ENCODE data around the gene PIPOX.

Gene PIPOX

DNA sequence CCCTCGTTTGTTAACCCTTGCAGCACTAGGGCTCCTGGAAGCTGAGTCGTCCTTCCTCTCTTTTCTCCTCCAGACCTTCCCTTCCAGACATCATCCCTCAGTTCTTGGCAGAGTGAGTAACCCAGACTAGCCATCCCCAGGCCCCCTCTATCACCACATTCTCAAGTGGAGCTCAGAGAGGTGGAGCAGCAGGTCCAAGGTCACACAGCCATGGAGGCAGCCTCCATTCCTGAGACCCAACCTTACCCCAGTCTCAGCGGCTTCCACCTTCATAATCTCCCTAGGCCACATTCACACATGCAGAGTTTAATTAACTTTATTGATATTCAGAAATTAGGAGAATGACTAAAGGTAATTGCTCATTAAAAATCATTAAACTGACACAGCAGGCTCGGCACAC, 40.1 kb upstream of the PIPOX start:
- CTCF ChIA-PET = interaction anchor here (0.8 to 2.3 kb wide), 2 partner anchors 37 kb away, joined by 3 to 5 read pairs; no protein-coding TSS in a partner anchor
- no peak overlapping the region for H3K4me3 ChIP-seq (ENCODE audit: control insufficient read depth in 1 of 7, extremely low read depth in 1 of 7, insufficient read depth in 4 of 7, low read depth in 2 of 7, low read length in 6 of 7)
- POLR2A ChIA-PET = interaction anchor here (0.8 kb wide), 1 partner anchor 41 kb away, joined by 3 read pairs; no protein-coding TSS in a partner anchor
- WGBS (ENCODE audit: insufficient coverage) = 46% methylated on average over 3 of the region's 4 CpGs
- no peak for DNase-seq
- H3K4me1 ChIP-seq (ENCODE audit: control extremely low read depth in 1 of 4, control insufficient read depth in 4 of 4, insufficient read depth in 4 of 4, low read length in 3 of 4) = peaks cover 0 to 2% (median 1%) of the 10 kb centered on the region in 4 experiments
- peaks cover 2 to 82% (median 27%) of the 10 kb centered on the region in 5 experiments for H3K27me3 ChIP-seq (replicated peaks in 2 of 5; ENCODE audit: control insufficient read depth in 4 of 5, insufficient read depth in 5 of 5, low read length in 4 of 5)
- no peaks in the 10 kb centered on the region for H3K36me3 ChIP-seq (ENCODE audit: control insufficient read depth in 4 of 4, insufficient read depth in 4 of 4, low read length in 3 of 4)
- peaks cover 0 to 2% (median 0%) of the 10 kb centered on the region in 5 experiments for H3K9me3 ChIP-seq (ENCODE audit: control extremely low read depth in 1 of 5, control insufficient read depth in 4 of 5, insufficient read depth in 2 of 5, low read depth in 1 of 5, low read length in 4 of 5)
- H3K27ac ChIP-seq (ENCODE audit: insufficient read depth in 1 of 2, low read depth in 1 of 2, low read length in 2 of 2, poor library complexity in 1 of 2, severe bottlenecking in 2 of 2) = no peak overlapping the region

DNA sequence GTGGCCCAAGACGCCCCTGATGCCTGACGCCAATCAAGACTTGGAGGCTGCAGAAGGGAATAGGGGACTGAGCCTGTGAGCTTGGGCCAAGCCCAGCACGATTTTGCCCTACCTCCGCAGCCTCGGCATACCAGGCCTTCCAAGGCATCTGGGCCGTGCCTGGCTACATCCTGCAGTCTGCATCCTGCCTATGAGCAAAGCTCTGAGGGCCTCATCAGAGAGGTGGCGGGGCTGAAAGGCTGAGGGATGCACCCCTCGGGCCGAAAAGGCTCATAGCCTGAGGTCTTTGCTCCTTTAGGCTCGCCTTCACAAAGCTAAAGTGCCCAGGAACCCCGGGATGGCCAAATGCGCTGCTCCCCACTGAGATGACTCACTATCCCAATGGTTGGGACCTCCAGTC, 39.7 kb upstream of the PIPOX start:
- POLR2A ChIA-PET = no interaction called here

DNA sequence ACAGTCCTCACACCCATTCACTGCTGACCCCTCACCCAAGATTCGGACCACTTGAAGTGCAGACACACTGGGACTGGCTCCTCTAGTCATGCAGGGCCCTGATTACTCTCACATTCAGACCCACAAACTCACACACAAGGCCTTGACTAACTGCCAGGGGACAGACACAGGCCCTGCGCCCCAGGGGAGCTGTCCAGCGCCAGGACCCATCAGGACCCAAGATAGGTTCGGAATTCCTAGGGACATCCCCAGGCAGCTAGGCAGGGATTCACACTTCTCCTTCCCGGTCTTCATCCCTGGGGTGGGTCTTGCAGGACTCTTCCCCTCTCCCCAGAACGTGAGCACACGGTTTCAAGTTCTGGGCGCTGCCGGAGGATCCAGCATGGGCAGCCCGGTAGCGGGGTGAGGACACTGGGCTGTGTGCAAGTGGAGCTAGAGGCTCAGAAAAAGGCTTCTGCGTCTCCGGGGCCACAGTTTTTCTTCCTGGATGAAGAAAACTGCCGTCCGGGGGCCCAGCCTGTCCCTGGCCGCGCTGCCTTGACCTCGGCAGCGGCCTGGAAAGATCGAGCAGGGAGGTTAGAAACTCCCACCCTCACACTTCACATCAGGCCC, 38.8 kb upstream of the PIPOX start:
- POLR2A ChIA-PET = no interaction called here
- Histone ChIP-seq H3K36me3 (ENCODE audit: control insufficient read depth in 4 of 4, insufficient read depth in 4 of 4, low read length in 3 of 4) (no peaks in the 10 kb centered on the region), H3K4me3 (ENCODE audit: control insufficient read depth in 1 of 7, extremely low read depth in 1 of 7, insufficient read depth in 4 of 7, low read depth in 2 of 7, low read length in 6 of 7) (no peak overlapping the region), H3K4me1 (ENCODE audit: control extremely low read depth in 1 of 4, control insufficient read depth in 4 of 4, insufficient read depth in 4 of 4, low read length in 3 of 4) (peaks cover 0 to 2% (median 1%) of the 10 kb centered on the region in 4 experiments), H3K27ac (ENCODE audit: insufficient read depth in 1 of 2, low read depth in 1 of 2, low read length in 2 of 2, poor library complexity in 1 of 2, severe bottlenecking in 2 of 2) (no peak overlapping the region), H3K27me3 (replicated peaks in 2 of 5; ENCODE audit: control insufficient read depth in 4 of 5, insufficient read depth in 5 of 5, low read length in 4 of 5) (peaks cover 4 to 80% (median 27%) of the 10 kb centered on the region in 5 experiments), H3K9me3 (ENCODE audit: control extremely low read depth in 1 of 5, control insufficient read depth in 4 of 5, insufficient read depth in 2 of 5, low read depth in 1 of 5, low read length in 4 of 5) (peaks cover 0 to 2% (median 0%) of the 10 kb centered on the region in 5 experiments)
- 53% methylated on average over 18 of the region's 20 CpGs for WGBS (ENCODE audit: insufficient coverage)
- CTCF ChIA-PET = interaction anchor here (1.5 kb wide), 1 partner anchor 107 kb away, joined by 4 read pairs; no protein-coding TSS in a partner anchor
- DNase-seq = peak in 1 of 3 donors; percentile 19

More for the DNA sequence above, 39.7 kb upstream of the PIPOX start:
- no peak overlapping the region for H3K4me3 ChIP-seq (ENCODE audit: control insufficient read depth in 1 of 7, extremely low read depth in 1 of 7, insufficient read depth in 4 of 7, low read depth in 2 of 7, low read length in 6 of 7)
- peaks cover 2 to 82% (median 27%) of the 10 kb centered on the region in 5 experiments for H3K27me3 ChIP-seq (replicated peaks in 2 of 5; ENCODE audit: control insufficient read depth in 4 of 5, insufficient read depth in 5 of 5, low read length in 4 of 5)
- WGBS (ENCODE audit: insufficient coverage) = 70% methylated on average over 12 of the region's 12 CpGs
- no peak for DNase-seq
- peaks cover 0 to 2% (median 1%) of the 10 kb centered on the region in 4 experiments for H3K4me1 ChIP-seq (ENCODE audit: control extremely low read depth in 1 of 4, control insufficient read depth in 4 of 4, insufficient read depth in 4 of 4, low read length in 3 of 4)
- H3K9me3 ChIP-seq (ENCODE audit: control extremely low read depth in 1 of 5, control insufficient read depth in 4 of 5, insufficient read depth in 2 of 5, low read depth in 1 of 5, low read length in 4 of 5) = peaks cover 0 to 2% (median 0%) of the 10 kb centered on the region in 5 experiments
- H3K27ac ChIP-seq (ENCODE audit: insufficient read depth in 1 of 2, low read depth in 1 of 2, low read length in 2 of 2, poor library complexity in 1 of 2, severe bottlenecking in 2 of 2) = no peak overlapping the region
- no peaks in the 10 kb centered on the region for H3K36me3 ChIP-seq (ENCODE audit: control insufficient read depth in 4 of 4, insufficient read depth in 4 of 4, low read length in 3 of 4)
- CTCF ChIA-PET = interaction anchor here (0.8 kb wide), 1 partner anchor 37 kb away, joined by 3 read pairs; no protein-coding TSS in a partner anchor

- WGBS (ENCODE audit: insufficient coverage) = 5% methylated on average over 39 of the region's 43 CpGs
- peak within 1 kb of the TSS in 1 of 7 experiments; percentile 11 for H3K4me3 ChIP-seq (ENCODE audit: control insufficient read depth in 1 of 7, extremely low read depth in 1 of 7, insufficient read depth in 4 of 7, low read depth in 2 of 7, low read length in 6 of 7)
- no peaks in the 10 kb centered on the region for H3K36me3 ChIP-seq (ENCODE audit: control insufficient read depth in 4 of 4, insufficient read depth in 4 of 4, low read length in 3 of 4)
- CTCF ChIA-PET = interaction anchor here (1.0 to 2.9 kb wide), 4 partner anchors 13 to 118 kb away, joined by 3 to 17 read pairs (median 5); no protein-coding TSS in a partner anchor
- H3K27me3 ChIP-seq (replicated peaks in 2 of 5; ENCODE audit: control insufficient read depth in 4 of 5, insufficient read depth in 5 of 5, low read length in 4 of 5) = peaks cover 9 to 74% (median 30%) of the 10 kb centered on the region in 5 experiments
- POLR2A ChIA-PET = interaction anchor here (0.6 kb wide), 1 partner anchor 138 kb away, joined by 3 read pairs; no protein-coding TSS in a partner anchor
- peaks cover 0 to 2% (median 1%) of the 10 kb centered on the region in 4 experiments for H3K4me1 ChIP-seq (ENCODE audit: control extremely low read depth in 1 of 4, control insufficient read depth in 4 of 4, insufficient read depth in 4 of 4, low read length in 3 of 4)
- no peak within 1 kb of the TSS for H3K27ac ChIP-seq (ENCODE audit: insufficient read depth in 1 of 2, low read depth in 1 of 2, low read length in 2 of 2, poor library complexity in 1 of 2, severe bottlenecking in 2 of 2)
- DNase-seq = peak; percentile 49 to 82 (median 80)
- peaks cover 0 to 2% (median 0%) of the 10 kb centered on the region in 5 experiments for H3K9me3 ChIP-seq (ENCODE audit: control extremely low read depth in 1 of 5, control insufficient read depth in 4 of 5, insufficient read depth in 2 of 5, low read depth in 1 of 5, low read length in 4 of 5)
Measured at GRCh38 chr17:29005936-29006511, 36.9 kb upstream of the PIPOX start, which contains the start of gene SEZ6. Gene SEZ6 (minus strand): TSS chr17:29006033. CDS start chr17:29005869, 164 bp downstream.

DNA sequence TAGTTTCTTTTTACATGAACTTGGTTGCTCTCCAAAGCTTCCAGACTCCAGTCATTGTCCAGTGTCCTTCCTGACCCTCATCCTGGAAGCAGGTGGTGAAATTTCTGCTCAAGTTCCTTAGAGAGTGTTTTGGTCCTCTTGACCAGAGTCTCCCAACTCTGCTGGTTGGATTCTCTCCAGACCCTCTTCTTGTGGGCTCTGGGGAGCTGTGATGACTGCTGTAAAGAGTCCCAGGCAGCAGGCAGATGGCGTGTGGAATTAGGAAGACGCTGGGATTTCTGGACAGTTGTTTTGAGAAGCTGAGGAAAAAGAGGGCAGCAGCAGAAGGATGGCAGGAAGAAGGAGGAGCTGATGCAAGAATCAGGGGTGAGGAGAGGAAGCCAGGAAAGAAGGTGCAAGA, 35.5 kb upstream of the PIPOX start:
- H3K36me3 ChIP-seq (ENCODE audit: control insufficient read depth in 4 of 4, insufficient read depth in 4 of 4, low read length in 3 of 4) = no peaks in the 10 kb centered on the region
- no peak overlapping the region for H3K27ac ChIP-seq (ENCODE audit: insufficient read depth in 1 of 2, low read depth in 1 of 2, low read length in 2 of 2, poor library complexity in 1 of 2, severe bottlenecking in 2 of 2)
- H3K4me1 ChIP-seq (ENCODE audit: control extremely low read depth in 1 of 4, control insufficient read depth in 4 of 4, insufficient read depth in 4 of 4, low read length in 3 of 4) = peaks cover 0 to 2% (median 1%) of the 10 kb centered on the region in 4 experiments
- 43% methylated on average over 2 of the region's 2 CpGs for whole genome bisulfite sequencing (ENCODE audit: insufficient coverage)
- H3K27me3 ChIP-seq (replicated peaks in 2 of 5; ENCODE audit: control insufficient read depth in 4 of 5, insufficient read depth in 5 of 5, low read length in 4 of 5) = peaks cover 14 to 68% (median 23%) of the 10 kb centered on the region in 5 experiments
- DNase-seq = no peak
- peaks cover 0 to 2% (median 0%) of the 10 kb centered on the region in 5 experiments for H3K9me3 ChIP-seq (ENCODE audit: control extremely low read depth in 1 of 5, control insufficient read depth in 4 of 5, insufficient read depth in 2 of 5, low read depth in 1 of 5, low read length in 4 of 5)
- no peak overlapping the region for H3K4me3 ChIP-seq (ENCODE audit: control insufficient read depth in 1 of 7, extremely low read depth in 1 of 7, insufficient read depth in 4 of 7, low read depth in 2 of 7, low read length in 6 of 7)
- CTCF ChIA-PET = interaction anchor here (0.9 to 2.9 kb wide), 3 partner anchors 12 to 117 kb away, joined by 3 to 17 read pairs (median 3); no protein-coding TSS in a partner anchor
- POLR2A ChIA-PET = no interaction called here

DNA sequence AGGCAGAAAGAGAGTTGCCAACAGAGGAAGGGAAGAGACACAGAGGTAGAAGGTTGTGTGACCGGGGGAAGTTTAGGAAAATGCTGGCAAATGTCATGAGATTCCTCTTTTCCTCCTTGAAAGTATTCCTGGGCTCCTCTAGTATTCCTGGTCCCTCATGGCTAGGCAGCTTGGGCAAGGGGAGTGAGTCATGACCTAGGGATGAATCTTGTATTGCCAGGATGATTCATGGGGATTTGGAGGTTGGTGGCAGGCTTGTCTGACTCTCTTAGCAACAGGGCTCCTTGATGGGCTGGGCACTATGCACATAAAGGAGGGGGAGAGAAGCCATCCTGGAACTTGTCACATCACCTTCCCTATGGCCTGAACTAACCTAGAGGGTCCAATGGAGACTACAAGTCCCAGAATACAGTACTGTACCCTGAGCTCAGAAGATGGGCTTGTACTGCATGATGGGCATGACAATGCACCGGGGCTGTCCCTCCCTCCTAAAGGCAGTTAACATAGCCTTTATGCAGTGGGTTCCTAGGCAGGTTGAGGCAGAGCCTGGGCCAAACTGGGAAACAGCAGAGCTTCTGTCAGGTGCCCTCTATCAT, 35.0 kb upstream of the PIPOX start:
- ChIA-PET CTCF (interaction anchor here (0.9 to 2.9 kb wide), 3 partner anchors 11 to 116 kb away, joined by 3 to 17 read pairs (median 5); no protein-coding TSS in a partner anchor), POLR2A (no interaction called here)
- Histone ChIP-seq H3K27ac (ENCODE audit: insufficient read depth in 1 of 2, low read depth in 1 of 2, low read length in 2 of 2, poor library complexity in 1 of 2, severe bottlenecking in 2 of 2) (no peak overlapping the region), H3K27me3 (replicated peaks in 2 of 5; ENCODE audit: control insufficient read depth in 4 of 5, insufficient read depth in 5 of 5, low read length in 4 of 5) (peaks cover 14 to 64% (median 24%) of the 10 kb centered on the region in 5 experiments), H3K4me1 (ENCODE audit: control extremely low read depth in 1 of 4, control insufficient read depth in 4 of 4, insufficient read depth in 4 of 4, low read length in 3 of 4) (peaks cover 0 to 2% (median 1%) of the 10 kb centered on the region in 4 experiments), H3K9me3 (ENCODE audit: control extremely low read depth in 1 of 5, control insufficient read depth in 4 of 5, insufficient read depth in 2 of 5, low read depth in 1 of 5, low read length in 4 of 5) (peaks cover 0 to 2% (median 0%) of the 10 kb centered on the region in 5 experiments), H3K4me3 (ENCODE audit: control insufficient read depth in 1 of 7, extremely low read depth in 1 of 7, insufficient read depth in 4 of 7, low read depth in 2 of 7, low read length in 6 of 7) (no peak overlapping the region), H3K36me3 (ENCODE audit: control insufficient read depth in 4 of 4, insufficient read depth in 4 of 4, low read length in 3 of 4) (no peaks in the 10 kb centered on the region)
- WGBS (ENCODE audit: insufficient coverage) = 79% methylated on average over 2 of the region's 2 CpGs
- DNase-seq = no peak

All from common myeloid progenitor, CD34-positive (primary cell).